Hematopoietic multipotent progenitor cell treated with erythropoietin and hydrocortisone succinate and interleukin-3 and kit ligand, for 15 days (in vitro differentiated cells): Measurements from ENCODE around the gene HMCN2.
A peak's percentile ranks its signal among the peaks of the same experiment; 100 is the strongest.

Experiments used
- DNase-seq: peaks from one replicate; pipeline ENCODE4 v3.0.0-alpha.2; 2015; ENCODE audit warnings: low spot score

The HMCN2 gene

GRCh38 chr9:130265431-130266235 is at the start of gene HMCN2:
Gene HMCN2, plus strand, starts transcription at chr9:130265760. Its CDS starts 119 bp downstream, at chr9:130265879.
- no peak for DNase-seq

GRCh38 chr9:130217838-130218237 is 47.7 kb upstream of the HMCN2 start:
- no peak for DNase-seq

GRCh38 chr9:130219661-130220096 is 45.9 kb upstream of the HMCN2 start:
- DNase-seq: no peak

GRCh38 chr9:130220352-130220751 is 45.2 kb upstream of the HMCN2 start:
- DNase-seq: no peak

- no peak for DNase-seq
Observed at GRCh38 chr9:130222833-130223232, 42.7 kb upstream of the HMCN2 start.

GRCh38 chr9:130225071-130225470 is 40.5 kb upstream of the HMCN2 start:
- DNase-seq: no peak

- no peak for DNase-seq
Observed at GRCh38 chr9:130225586-130225985, 40.0 kb upstream of the HMCN2 start.

- DNase-seq: no peak
Observed at GRCh38 chr9:130226112-130226511, 39.4 kb upstream of the HMCN2 start.

GRCh38 chr9:130227833-130228232 is 37.7 kb upstream of the HMCN2 start:
- no peak for DNase-seq

- no peak for DNase-seq
Observed at GRCh38 chr9:130229759-130230158, 35.8 kb upstream of the HMCN2 start.

- DNase-seq: no peak
Observed at GRCh38 chr9:130230631-130231030, 34.9 kb upstream of the HMCN2 start.

GRCh38 chr9:130232899-130233586 is 32.5 kb upstream of the HMCN2 start:
- no peak for DNase-seq

- DNase-seq: no peak
Observed at GRCh38 chr9:130233587-130233945, 32.0 kb upstream of the HMCN2 start.

- no peak for DNase-seq
Observed at GRCh38 chr9:130234340-130235260, 31.0 kb upstream of the HMCN2 start.

- DNase-seq: peak; percentile 76
Observed at GRCh38 chr9:130235558-130236435, 29.8 kb upstream of the HMCN2 start.

- no peak for DNase-seq
Observed at GRCh38 chr9:130236436-130236985, 29.0 kb upstream of the HMCN2 start.

GRCh38 chr9:130237076-130237475 is 28.5 kb upstream of the HMCN2 start:
- DNase-seq: no peak

- no peak for DNase-seq
Observed at GRCh38 chr9:130237763-130238524, 27.6 kb upstream of the HMCN2 start.

GRCh38 chr9:130239363-130239695 is 26.2 kb upstream of the HMCN2 start:
- no peak for DNase-seq

GRCh38 chr9:130239741-130240241 is 25.8 kb upstream of the HMCN2 start:
- no peak for DNase-seq
